SIG-M5 treated with dmso at 0.1 percent for 504 hours (cell line): ENCODE data around the gene DPYSL4.

Experiments used
- DNase-seq: peaks from one replicate; lab custom pipeline; 2025; ENCODE audit not compliant: unreplicated experiment; lab: John Stamatoyannopoulos, UW

DPYSL4 gene

DNA sequence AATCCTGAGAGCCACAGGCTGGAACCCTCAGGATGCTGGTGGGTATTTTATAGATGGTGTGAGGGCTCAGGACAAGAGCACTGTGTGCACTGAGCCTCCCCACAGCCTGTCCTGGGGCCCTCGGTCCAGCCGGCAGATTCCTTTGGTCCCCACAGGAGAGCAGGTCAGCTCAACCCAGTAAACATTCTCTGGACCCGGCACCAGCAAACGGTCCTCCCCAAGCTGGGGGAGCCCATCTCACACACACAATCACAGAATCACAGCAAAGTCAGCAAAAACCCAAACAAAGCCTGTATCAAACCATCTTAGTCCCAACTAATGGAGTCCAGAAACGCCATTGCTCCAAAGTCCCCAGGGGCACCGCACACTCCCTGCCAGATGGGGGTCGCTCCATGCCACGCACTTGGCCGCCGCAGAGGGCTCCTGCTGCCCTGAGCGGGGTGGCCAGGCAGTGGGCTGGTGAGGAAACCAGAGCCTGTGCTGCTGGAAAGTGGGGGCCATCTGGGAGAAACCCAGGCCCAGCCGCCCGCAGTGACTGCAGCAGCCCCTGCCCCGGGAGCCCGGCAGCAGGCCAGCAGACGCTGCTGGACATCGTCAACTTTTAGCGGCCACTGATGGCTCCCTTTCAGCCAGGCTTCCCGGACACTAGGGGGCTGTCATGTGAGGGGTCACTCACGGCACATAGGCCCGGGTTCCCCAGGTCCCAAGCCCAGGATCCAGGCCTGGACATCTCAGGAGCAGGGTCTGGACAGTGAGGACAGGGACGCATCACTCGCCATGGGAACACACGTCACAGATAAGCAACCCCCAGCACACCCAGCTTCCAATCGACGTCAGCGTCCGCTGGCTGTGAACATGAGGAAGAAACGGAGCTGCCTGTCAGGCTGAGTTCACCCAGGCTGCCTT, 52.6 kb downstream of the DPYSL4 start:
- DNase-seq: no peak

GRCh38 chr10:132240156-132240555, 53.4 kb downstream of the DPYSL4 start:
- DNase-seq: no peak

DNA sequence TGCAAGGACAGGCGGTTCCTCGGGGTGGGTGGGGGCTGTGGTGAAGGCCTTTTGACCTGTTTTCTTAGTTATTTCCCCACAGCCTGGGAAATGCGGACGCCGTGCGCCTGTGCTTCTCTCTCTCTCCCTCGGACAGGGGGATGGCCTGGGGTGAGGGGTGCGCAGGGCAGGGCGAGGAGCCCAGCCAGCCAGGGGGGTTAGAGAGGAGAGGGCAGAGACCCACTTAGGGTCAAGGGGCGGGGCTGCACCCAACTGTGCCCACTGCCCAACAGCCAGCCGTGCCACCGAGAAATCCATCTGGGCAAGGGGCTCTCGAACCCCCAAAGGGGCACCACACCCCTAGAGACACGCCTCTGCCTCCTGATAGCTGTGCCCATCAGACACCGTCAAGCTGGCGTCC, 53.8 kb downstream of the DPYSL4 start:
- DNase-seq: no peak

- no peak for DNase-seq
These were observed 54.3 kb downstream of the DPYSL4 start for GRCh38 chr10:132241086-132241485.

GRCh38 chr10:132241496-132241895, 54.7 kb downstream of the DPYSL4 start:
- DNase-seq: no peak

DNA sequence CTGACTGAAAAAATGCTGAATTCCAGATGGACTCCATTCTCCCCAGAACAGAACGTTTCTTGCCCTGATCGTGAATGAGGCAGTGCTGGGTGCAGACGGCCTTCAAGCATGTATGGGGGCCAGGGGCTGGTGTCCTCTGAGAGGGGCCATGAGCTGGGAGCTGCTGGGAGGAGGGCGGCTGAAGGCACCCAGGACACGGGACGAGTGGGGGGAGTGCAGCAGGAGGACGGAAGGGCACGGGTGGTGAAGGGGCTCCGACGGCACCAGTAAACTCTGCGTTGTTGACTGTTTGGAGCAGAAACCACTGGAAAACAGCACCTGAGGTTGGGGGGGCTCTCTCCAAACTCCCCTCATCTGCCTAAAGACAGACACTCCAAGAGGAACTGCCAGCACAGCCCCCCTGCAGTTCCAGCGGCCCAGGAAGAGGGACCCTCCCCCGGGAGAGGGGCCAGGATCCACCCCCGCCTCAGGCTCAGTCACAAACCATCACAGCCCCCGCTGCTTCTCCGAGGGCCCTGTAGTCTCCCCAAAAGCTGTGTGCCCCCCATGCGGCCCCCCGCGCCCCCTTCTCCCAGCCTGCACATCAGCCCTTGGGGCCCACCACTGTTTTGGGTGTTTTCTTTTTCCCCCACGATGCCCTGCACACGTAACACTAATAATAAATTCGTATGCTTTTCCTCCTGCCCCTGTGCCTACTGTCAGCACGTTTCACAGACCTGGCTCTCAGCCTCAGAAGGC, 55.5 kb downstream of the DPYSL4 start:
- DNase-seq: no peak

GRCh38 chr10:132243141-132243540, 56.4 kb downstream of the DPYSL4 start:
- no peak for DNase-seq

DNA sequence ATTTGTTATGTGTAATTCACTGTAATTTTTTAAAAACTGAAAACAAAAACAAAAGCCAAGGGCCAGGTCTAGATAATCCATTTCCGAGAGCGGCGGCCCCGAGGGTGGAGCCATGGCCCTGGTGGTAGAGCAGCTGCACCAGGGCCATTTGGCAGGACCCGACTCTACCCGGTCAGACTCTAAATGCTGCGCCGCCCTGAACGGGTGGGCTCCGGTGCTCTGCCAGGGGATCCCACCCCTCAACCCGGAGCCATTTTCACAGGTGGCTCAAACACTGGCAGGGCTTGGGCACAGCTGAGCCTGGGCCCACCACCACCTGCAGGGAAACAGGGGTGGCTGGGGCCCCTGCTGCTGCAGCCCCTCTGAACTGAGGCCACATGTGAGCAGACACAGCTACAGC, 56.9 kb downstream of the DPYSL4 start:
- DNase-seq: no peak

- DNase-seq: no peak
These were observed 58.3 kb downstream of the DPYSL4 start for GRCh38 chr10:132245056-132245455.

- no peak for DNase-seq
These were observed 59.5 kb downstream of the DPYSL4 start for GRCh38 chr10:132246296-132246695.

DNA sequence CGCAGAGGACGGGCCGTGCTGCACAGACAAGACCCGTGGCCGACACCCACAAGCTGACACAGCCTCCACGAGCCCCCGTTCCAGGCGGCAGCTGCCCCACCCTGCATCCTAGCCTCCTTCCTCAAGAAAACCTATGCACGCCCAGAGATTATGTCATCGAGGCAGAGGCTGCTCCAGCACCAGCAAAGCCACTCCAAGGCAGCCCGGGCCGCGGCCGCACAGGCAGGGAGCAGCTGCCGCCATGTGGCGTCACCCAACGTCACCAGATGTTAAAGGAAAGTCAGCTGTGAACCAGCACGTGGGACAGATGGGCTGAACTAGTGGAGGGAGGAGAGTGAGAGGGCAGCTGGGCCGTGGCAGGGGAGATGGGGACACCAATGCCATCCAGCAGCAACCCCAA, 61.2 kb downstream of the DPYSL4 start:
- DNase-seq: no peak

DNA sequence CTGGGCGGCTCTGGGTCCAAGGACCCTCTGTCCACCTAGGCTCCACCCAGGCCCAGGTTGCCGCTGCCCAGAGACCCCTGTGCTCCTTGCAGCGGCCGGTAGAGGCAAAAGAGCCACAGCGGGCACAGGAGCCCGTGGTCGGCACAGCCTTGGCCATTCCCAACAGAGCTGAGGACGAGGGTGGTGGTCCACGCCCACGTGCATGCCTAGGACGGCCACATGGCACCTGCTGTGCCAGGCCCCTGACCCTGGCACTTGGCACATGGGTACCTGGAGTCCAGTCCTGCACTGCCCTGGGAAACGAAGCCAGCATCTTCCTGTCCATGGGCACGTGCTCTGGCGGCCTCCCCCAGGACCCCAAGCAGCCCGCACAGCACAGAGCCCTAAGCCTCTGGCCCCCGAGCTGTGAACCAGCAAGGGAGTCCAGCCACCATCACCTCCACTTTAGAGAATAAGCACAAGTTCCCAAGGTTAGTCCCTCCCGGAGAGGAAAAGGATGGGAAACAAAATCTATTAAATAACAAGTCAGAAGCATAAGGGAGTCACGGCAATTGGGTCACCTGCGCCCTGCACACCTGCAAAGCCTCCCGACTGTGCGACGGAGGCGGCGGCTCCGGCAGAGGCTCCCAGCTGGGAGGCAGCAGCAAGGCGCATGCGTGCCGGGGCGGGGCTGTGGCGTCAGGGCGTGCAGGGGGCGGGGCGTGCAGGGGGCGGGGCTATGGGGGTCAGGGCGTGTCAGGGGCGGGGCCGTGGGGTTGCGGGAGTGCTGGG, 61.9 kb downstream of the DPYSL4 start:
- DNase-seq: no peak

DNA sequence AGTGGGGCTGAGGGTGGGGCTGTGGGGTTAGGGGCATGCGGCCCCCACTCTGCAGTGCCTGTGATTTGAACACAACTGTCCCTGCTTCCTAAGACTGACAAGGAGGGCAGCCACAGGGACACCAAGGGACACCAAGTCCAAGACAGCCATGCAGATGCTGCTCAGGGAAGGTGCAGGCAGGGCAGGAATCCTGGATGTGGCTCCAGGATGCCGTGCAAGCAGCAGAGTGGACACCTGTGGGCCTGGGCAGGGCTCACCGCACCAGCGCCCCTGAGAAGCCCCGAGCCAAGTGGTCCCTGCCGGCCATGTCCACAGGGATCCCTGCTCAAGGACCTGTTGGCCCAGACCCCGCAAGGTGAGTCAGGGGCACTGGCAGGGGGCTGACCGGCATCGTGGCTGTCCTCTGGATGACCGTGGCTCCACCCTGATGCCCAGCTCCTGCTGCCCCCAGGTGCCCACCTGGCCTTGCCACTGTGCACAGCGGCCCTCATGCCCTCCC, 62.5 kb downstream of the DPYSL4 start:
- DNase-seq: no peak

- no peak for DNase-seq
These were observed 63.2 kb downstream of the DPYSL4 start for GRCh38 chr10:132249824-132250375.

- DNase-seq: no peak
These were observed 64.0 kb downstream of the DPYSL4 start for GRCh38 chr10:132250481-132251475.

- DNase-seq: no peak
These were observed 65.2 kb downstream of the DPYSL4 start for GRCh38 chr10:132251928-132252327.

DNA sequence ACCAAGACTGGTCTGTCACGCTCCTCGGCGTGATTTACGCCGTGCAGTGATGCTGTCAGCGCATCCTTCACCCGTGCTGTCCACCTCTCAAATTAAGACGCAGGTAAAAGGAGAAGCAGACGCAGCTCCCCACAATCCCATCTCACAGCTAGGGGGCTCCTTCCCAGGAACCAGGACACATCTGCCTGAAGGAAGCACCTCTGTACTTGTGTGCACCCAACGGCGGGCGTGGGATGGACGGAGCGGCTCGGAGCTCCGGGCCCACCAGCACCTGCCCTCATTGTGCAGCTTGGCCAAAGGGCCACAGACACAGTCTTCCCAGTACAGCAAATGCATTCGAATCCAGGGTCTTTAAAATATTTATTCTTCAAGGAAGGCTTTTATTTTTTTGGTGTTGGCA, 65.7 kb downstream of the DPYSL4 start:
- no peak for DNase-seq

DNA sequence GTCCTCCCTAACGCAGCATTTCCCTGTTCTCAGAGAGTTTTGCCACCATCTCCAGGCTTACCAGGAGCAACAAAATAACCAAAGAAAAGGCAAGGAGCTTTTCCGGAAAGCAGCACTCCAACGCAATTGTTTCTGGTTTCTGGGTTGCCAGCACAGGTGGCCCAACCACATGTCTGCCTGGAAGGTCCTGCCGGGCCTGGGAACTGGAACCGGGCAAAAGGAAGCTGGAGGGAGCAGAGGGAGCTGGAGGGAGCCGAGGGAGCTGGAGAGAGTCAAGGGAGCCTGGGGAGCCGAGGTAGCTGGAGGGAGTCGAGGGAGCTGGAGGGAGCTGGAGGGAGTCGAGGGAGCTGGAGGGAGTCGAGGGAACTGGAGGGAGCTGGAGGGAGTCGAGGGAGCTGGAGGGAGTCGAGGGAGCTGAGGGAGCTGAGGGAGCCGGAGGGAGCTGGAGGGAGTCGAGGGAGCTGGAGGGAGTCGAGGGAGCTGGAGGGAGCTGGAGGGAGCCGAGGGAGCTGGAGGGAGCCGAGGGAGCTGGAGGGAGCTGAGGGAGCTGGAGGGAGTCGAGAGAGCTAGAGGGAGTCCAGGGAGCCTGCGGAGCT, 66.4 kb downstream of the DPYSL4 start:
- DNase-seq: no peak

- no peak for DNase-seq
These were observed 68.1 kb downstream of the DPYSL4 start for GRCh38 chr10:132254841-132255240.
